LNCaP clone FGC (cell line): ENCODE data around the gene LCN2.
"Not testable (repeated sequence)": the region's sequence is repeated elsewhere in the genome, so short reads cannot be mapped to it uniquely, and the experiment has no call there.

ENCODE experiments used
- DNase-seq: peaks from one replicate; pipeline ENCODE4 v3.0.0-alpha.2; 2011; ENCODE audit warnings: low read depth
- H3K4me3 ChIP-seq: 2 replicates; pipeline ENCODE4 v1.5.1; 2011; ENCODE audit warnings: mild to moderate bottlenecking, low read depth, low read length, control low read depth
- CTCF ChIP-seq: IDR thresholded peaks from 2 replicates; pipeline ENCODE4 v1.5.1; 2012; ENCODE audit warnings: mild to moderate bottlenecking; ENCODE audit not compliant: control insufficient read depth, insufficient read depth; ENCODE audit errors: extremely low read depth

Gene LCN2

GRCh38 chr9:128107468-128108268, 41.6 kb upstream of the LCN2 start:
- no peak overlapping the region for H3K4me3 ChIP-seq
- no peak for DNase-seq
- TF ChIP-seq CTCF = no peak

GRCh38 chr9:128108269-128109049, 40.8 kb upstream of the LCN2 start:
- H3K4me3 ChIP-seq = no peak overlapping the region
- TF ChIP-seq CTCF = no peak
- no peak for DNase-seq

GRCh38 chr9:128109050-128109709, 40.1 kb upstream of the LCN2 start:
- H3K4me3 ChIP-seq = no peak overlapping the region
- no peak for DNase-seq
- no peak for TF ChIP-seq CTCF

GRCh38 chr9:128111726-128112125, 37.5 kb upstream of the LCN2 start:
- not testable (repeated sequence) for DNase-seq, H3K4me3 ChIP-seq

- no peak overlapping the region for H3K4me3 ChIP-seq
- no peak for DNase-seq
- TF ChIP-seq CTCF = no peak
These were observed 35.5 kb upstream of the LCN2 start for GRCh38 chr9:128113526-128114325.

- H3K4me3 ChIP-seq = no peak overlapping the region
- no peak for DNase-seq
- TF ChIP-seq CTCF = no peak
These were observed 34.7 kb upstream of the LCN2 start for GRCh38 chr9:128114326-128115186.
